Upper lobe of right lung (tissue), 1 donor: ENCODE results near the gene TMEM179B. TPM values are rescaled to one million over a fixed set of nuclear protein-coding genes. Genes with fewer than 3 reads are reported as not detected.

Source experiments
- ATAC-seq: fragments of 200-7000 bp; cut with Tn5 transposase; one replicate; pipeline ENCODE4 v1.9.1; 2020; ENCODE audit warnings: mild to moderate bottlenecking, moderate library complexity
- DNase-seq: peaks from one replicate; pipeline ENCODE4 v3.0.0-alpha.2; 2020
- H3K27ac ChIP-seq: fragments of 200-600 bp; one replicate; pipeline ENCODE4 v1.8.0; 2022
- H3K27me3 ChIP-seq: fragments of 200-600 bp; one replicate; pipeline ENCODE4 v1.8.0; 2022; ENCODE audit warnings: mild to moderate bottlenecking
- H3K36me3 ChIP-seq: fragments of 200-600 bp; one replicate; pipeline ENCODE4 v1.8.0; 2022
- H3K4me1 ChIP-seq: fragments of 200-600 bp; one replicate; pipeline ENCODE4 v1.8.0; 2022
- H3K4me3 ChIP-seq: fragments of 200-600 bp; one replicate; pipeline ENCODE4 v1.8.0; 2022; ENCODE audit warnings: mild to moderate bottlenecking
- H3K9me3 ChIP-seq: fragments of 200-600 bp; one replicate; pipeline ENCODE4 v1.8.0; 2022
- CTCF ChIP-seq: fragments of 200-600 bp; IDR thresholded peaks from one replicate; pipeline ENCODE4 v1.8.0; 2022; ENCODE audit warnings: antibody characterized with exemption
- intact Hi-C: fragments of 100-400 bp; cut with DNase I; formaldehyde crosslinking; loops from one replicate; pipeline ENCODE4 v1.11.0; 2022
- total RNA-seq: library from RNA; stranded (reverse); fragmentation: NEBNext Ultra II Directional; extraction: Animal tissue kit (Norgen Biotek cat#: 25700); gene quantifications from one replicate; pipeline ENCODE4 v1.2.1, GENCODE V29; 2021
- donor health status: DM: no; HTN: yes; CAD: no; lungs with severe emphysema.

The TMEM179B gene
- total RNA-seq, 1 donor from 2014 or later, result 52.4 TPM

- no peaks in the 10 kb centered on the region for H3K27me3 ChIP-seq
- H3K4me3 ChIP-seq, result no peak overlapping the region
- ATAC-seq (no peak), DNase-seq (no peak)
- no peak overlapping the region for H3K27ac ChIP-seq
- H3K9me3 ChIP-seq, result no peaks in the 10 kb centered on the region
- peaks cover 34% of the 10 kb centered on the region for H3K36me3 ChIP-seq
- peaks cover 9% of the 10 kb centered on the region for H3K4me1 ChIP-seq
- intact Hi-C loops, result no loop called here
- TF ChIP-seq CTCF, result no peak
These were observed 4.4 kb upstream of the TMEM179B start for GRCh38 chr11:62782753-62783152.

- Histone ChIP-seq H3K4me3 (peak overlapping the region; percentile 74), H3K27me3 (no peaks in the 10 kb centered on the region), H3K36me3 (peaks cover 28% of the 10 kb centered on the region), H3K9me3 (no peaks in the 10 kb centered on the region), H3K4me1 (peaks cover 32% of the 10 kb centered on the region), H3K27ac (peak overlapping the region; percentile 94)
- DNase-seq, result peak; percentile 94
- TF ChIP-seq CTCF, result peak; percentile 93
- intact Hi-C loops, result no loop called here
- peak; percentile 90 for ATAC-seq
These were observed 741 bp upstream of the TMEM179B start for GRCh38 chr11:62786318-62787004.

- ATAC-seq, result no peak
- no peak overlapping the region for H3K4me3 ChIP-seq
These were observed 1.8 kb downstream of the TMEM179B start for GRCh38 chr11:62788991-62789390.

GRCh38 chr11:62789576-62789975 lies 2.4 kb downstream of the TMEM179B start:
- no peak for TF ChIP-seq CTCF
- DNase-seq (no peak), ATAC-seq (no peak)
- Histone ChIP-seq H3K27me3 (no peaks in the 10 kb centered on the region), H3K4me3 (no peak overlapping the region), H3K4me1 (peaks cover 44% of the 10 kb centered on the region), H3K9me3 (no peaks in the 10 kb centered on the region), H3K36me3 (peaks cover 45% of the 10 kb centered on the region), H3K27ac (no peak overlapping the region)
- intact Hi-C loops, result no loop called here

More at GRCh38 chr11:62788991-62789390, 1.8 kb downstream of the TMEM179B start:
- no peaks in the 10 kb centered on the region for H3K27me3 ChIP-seq
- DNase-seq, result no peak
- no peak for TF ChIP-seq CTCF
- intact Hi-C loops, result no loop called here
- H3K9me3 ChIP-seq, result no peaks in the 10 kb centered on the region
- H3K4me1 ChIP-seq, result peaks cover 44% of the 10 kb centered on the region
- H3K27ac ChIP-seq, result no peak overlapping the region
- peaks cover 39% of the 10 kb centered on the region for H3K36me3 ChIP-seq

- peaks cover 35% of the 10 kb centered on the region for H3K4me1 ChIP-seq
- peaks cover 66% of the 10 kb centered on the region for H3K36me3 ChIP-seq
- DNase-seq, result peak; percentile 95
- no peaks in the 10 kb centered on the region for H3K9me3 ChIP-seq
- H3K27me3 ChIP-seq, result no peaks in the 10 kb centered on the region
- intact Hi-C loops, result loop anchor here (10.0 kb wide), 1 partner anchor 63 kb away; no protein-coding TSS in a partner anchor
- peak within 1 kb of the TSS; percentile 97 for H3K4me3 ChIP-seq
- TF ChIP-seq CTCF, result peak; percentile 17
- H3K27ac ChIP-seq, result peak within 1 kb of the TSS; percentile 92
- ATAC-seq, result peak; percentile 90
These were observed 4.4 kb downstream of the TMEM179B start, which contains the start of gene TMEM223 for GRCh38 chr11:62791501-62792201. TMEM223 (minus strand) TSS chr11:62792006; CDS start chr11:62791994, 12 bp downstream.
